ENCODE results near the gene MOB3A.

DNA sequence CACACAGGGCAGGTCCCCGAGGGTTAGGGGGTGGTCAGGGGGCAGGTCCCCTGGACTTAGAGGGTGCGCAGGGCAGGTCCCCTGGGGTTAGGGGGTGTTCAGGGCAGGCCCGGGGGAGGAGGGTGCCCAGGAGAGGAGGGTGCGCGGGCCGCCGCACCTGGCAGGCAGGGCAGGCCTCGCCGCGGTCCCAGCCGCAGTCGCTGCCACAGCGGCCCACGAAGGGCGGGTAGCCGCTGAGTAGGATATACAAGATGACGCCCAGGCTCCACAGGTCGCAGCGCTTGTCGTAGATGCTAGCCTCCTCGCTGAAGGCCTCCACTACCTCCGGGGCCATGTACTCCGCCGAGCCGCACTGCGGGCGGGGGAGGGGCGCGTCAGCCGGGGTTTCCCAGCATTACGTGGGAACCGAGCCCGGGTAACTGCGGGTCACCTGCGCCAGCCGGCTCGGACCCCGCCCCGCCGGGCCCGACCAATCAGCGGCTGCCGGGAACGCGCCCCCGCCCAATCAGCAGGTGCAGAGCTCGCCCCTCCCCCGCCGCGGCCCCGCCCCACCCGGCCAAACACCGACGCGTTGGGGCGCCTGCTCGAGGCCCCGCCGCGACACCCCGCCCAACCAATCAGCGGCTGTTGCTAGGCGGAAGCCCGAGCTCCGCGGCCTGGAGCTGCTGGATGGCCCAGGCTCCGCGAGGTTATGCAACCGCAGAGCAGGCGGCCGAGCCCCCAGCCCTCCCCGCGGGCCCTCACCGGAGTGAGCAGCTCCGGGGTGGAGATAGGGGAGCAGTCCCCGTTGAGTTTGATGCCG lies 54.2 kb downstream of the MOB3A start:
- peak; percentile 49; the same call in 1 of the 2 replicates for TF ChIP-seq TAF1 (IDR thresholded peaks at IDR 0.05; ENCODE audit: borderline replicate concordance, low read depth, low read length)
- TF ChIP-seq POLR2A (IDR thresholded peaks at IDR 0.05; ENCODE audit: low read depth, low read length): peak; percentile 73
- peak; percentile 57; the same call in 1 of the 2 replicates for TF ChIP-seq POLR2AphosphoS5 (IDR thresholded peaks at IDR 0.05; ENCODE audit: low read depth, low read length)

Measured in GM12892 (cell line).